HG02571 (cell line): Measurements from ENCODE around the gene HSD3B1.
A peak's percentile ranks its signal among the peaks of the same experiment; 100 is the strongest.
"Not testable (repeated sequence)": the region's sequence is repeated elsewhere in the genome, so short reads cannot be mapped to it uniquely, and the experiment has no call there.

Source experiments
- ATAC-seq: cut with Tn5 transposase; IDR thresholded peaks from one replicate; pipeline ENCODE4 v1.9.1; 2021; ENCODE audit warnings: mild to moderate bottlenecking, moderate library complexity; ENCODE audit not compliant: unreplicated experiment

HSD3B1 gene

GRCh38 chr1:119552656-119553055, 45.6 kb downstream of the HSD3B1 start:
- not testable (repeated sequence) for ATAC-seq

- not testable (repeated sequence) for ATAC-seq
Observed at GRCh38 chr1:119553302-119554071, 46.5 kb downstream of the HSD3B1 start.

- ATAC-seq = no peak
Observed at GRCh38 chr1:119554183-119554582, 47.2 kb downstream of the HSD3B1 start.

GRCh38 chr1:119556423-119556822, 49.4 kb downstream of the HSD3B1 start:
- no peak for ATAC-seq

GRCh38 chr1:119560402-119560801, 53.4 kb downstream of the HSD3B1 start:
- not testable (repeated sequence) for ATAC-seq

- peak; percentile 63 for ATAC-seq
Observed at GRCh38 chr1:119564548-119564947, 57.5 kb downstream of the HSD3B1 start.
